ENCODE results near the gene GALNT16. TPM values are rescaled to one million over a fixed set of nuclear protein-coding genes. Genes with fewer than 3 reads are reported as not detected.

Gene GALNT16
- polyA plus RNA-seq, 1 donor (not counting 4 experiments of a cell fraction or from before 2014, with no cell fraction given): not detected

- FAIRE-seq (no peak), DNase-seq (ENCODE audit: low read depth, low spot score) (no peak)
- Histone ChIP-seq H3K79me2 (ENCODE audit: control insufficient read depth, insufficient read depth, low read length) (no peaks in the 10 kb centered on the region), H3K9me1 (ENCODE audit: control insufficient read depth, extremely low read depth, insufficient read depth, low read length) (no peaks in the 10 kb centered on the region), H3K4me1 (ENCODE audit: control insufficient read depth, extremely low read depth, insufficient read depth, low read length) (no peaks in the 10 kb centered on the region), H3K4me2 (ENCODE audit: control insufficient read depth, extremely low read depth, insufficient read depth, low read depth, low read length) (no peak overlapping the region), H3K27me3 (ENCODE audit: control insufficient read depth, extremely low read depth, insufficient read depth, low read length) (peaks cover 7% of the 10 kb centered on the region), H3K4me3 (ENCODE audit: control insufficient read depth in 2 of 3, extremely low read depth in 1 of 3, insufficient read depth in 2 of 3, low read depth in 1 of 3, low read length in 3 of 3) (no peak overlapping the region), H3K9ac (ENCODE audit: control insufficient read depth, extremely low read depth, insufficient read depth, low read length) (no peak overlapping the region), H3K27ac (ENCODE audit: control insufficient read depth, insufficient read depth, low read length) (no peak overlapping the region), H2AFZ (ENCODE audit: control insufficient read depth, low read length) (no peak overlapping the region), H3K36me3 (ENCODE audit: control insufficient read depth in 2 of 2, extremely low read depth in 1 of 2, insufficient read depth in 2 of 2, low read length in 2 of 2) (no peaks in the 10 kb centered on the region), H4K20me1 (ENCODE audit: control insufficient read depth, extremely low read depth, insufficient read depth, low read length) (no peaks in the 10 kb centered on the region), H3K9me3 (ENCODE audit: control insufficient read depth, low read depth, low read length) (no peaks in the 10 kb centered on the region)
- TF ChIP-seq CTCF (optimal IDR thresholded peaks at IDR 0.05 in 1 of 3, IDR thresholded peaks at IDR 0.05 in 1 of 3, conservative IDR thresholded peaks at IDR 0.05 in 1 of 3; ENCODE audit: extremely low read depth in 1 of 3, insufficient read depth in 2 of 3, low read length in 3 of 3): no peak
- TF ChIP-seq EZH2 (IDR thresholded peaks at IDR 0.05; ENCODE audit: low read length): no peak
- dilution Hi-C loops (cut with MboI; ENCODE audit: extremely low pct_ligation_motif_present, low sequenced_read_pairs): no loop called here
These were observed 20.9 kb downstream of the GALNT16 start for GRCh38 chr14:69280746-69281291.

GRCh38 chr14:69281450-69282169 lies 21.7 kb downstream of the GALNT16 start:
- dilution Hi-C loops (cut with MboI; ENCODE audit: extremely low pct_ligation_motif_present, low sequenced_read_pairs): no loop called here

More at GRCh38 chr14:69281450-69282169, 21.7 kb downstream of the GALNT16 start:
- DNase-seq (ENCODE audit: low read depth, low spot score): no peak
- Histone ChIP-seq H4K20me1 (ENCODE audit: control insufficient read depth, extremely low read depth, insufficient read depth, low read length) (no peaks in the 10 kb centered on the region), H3K4me2 (ENCODE audit: control insufficient read depth, extremely low read depth, insufficient read depth, low read depth, low read length) (no peak overlapping the region), H3K27me3 (ENCODE audit: control insufficient read depth, extremely low read depth, insufficient read depth, low read length) (peaks cover 7% of the 10 kb centered on the region), H3K4me3 (ENCODE audit: control insufficient read depth in 2 of 3, extremely low read depth in 1 of 3, insufficient read depth in 2 of 3, low read depth in 1 of 3, low read length in 3 of 3) (no peak overlapping the region), H3K36me3 (ENCODE audit: control insufficient read depth in 2 of 2, extremely low read depth in 1 of 2, insufficient read depth in 2 of 2, low read length in 2 of 2) (no peaks in the 10 kb centered on the region), H3K27ac (ENCODE audit: control insufficient read depth, insufficient read depth, low read length) (no peak overlapping the region), H2AFZ (ENCODE audit: control insufficient read depth, low read length) (no peak overlapping the region), H3K79me2 (ENCODE audit: control insufficient read depth, insufficient read depth, low read length) (no peaks in the 10 kb centered on the region), H3K9me1 (ENCODE audit: control insufficient read depth, extremely low read depth, insufficient read depth, low read length) (no peaks in the 10 kb centered on the region), H3K9ac (ENCODE audit: control insufficient read depth, extremely low read depth, insufficient read depth, low read length) (no peak overlapping the region), H3K9me3 (ENCODE audit: control insufficient read depth, low read depth, low read length) (no peaks in the 10 kb centered on the region), H3K4me1 (ENCODE audit: control insufficient read depth, extremely low read depth, insufficient read depth, low read length) (no peaks in the 10 kb centered on the region)
- no peak for FAIRE-seq
- TF ChIP-seq CTCF (optimal IDR thresholded peaks at IDR 0.05 in 1 of 3, IDR thresholded peaks at IDR 0.05 in 1 of 3, conservative IDR thresholded peaks at IDR 0.05 in 1 of 3; ENCODE audit: extremely low read depth in 1 of 3, insufficient read depth in 2 of 3, low read length in 3 of 3) (no peak), EZH2 (IDR thresholded peaks at IDR 0.05; ENCODE audit: low read length) (no peak)
